Prostate gland (tissue), 2 donors: ENCODE measurements around the gene CRMP1. TPM values are rescaled to one million over a fixed set of nuclear protein-coding genes. Genes with fewer than 3 reads are reported as not detected.

Experiments used
- DNase-seq: peaks from one replicate; pipeline ENCODE4 v3.0.0-alpha.2; 2019; ENCODE audit warnings: low spot score
- H3K27ac ChIP-seq, 2 donors: fragments of 200-600 bp; sonication (generic); 2 replicates each; pipeline ENCODE4 v1.5.1; 2017 to 2019
- H3K27me3 ChIP-seq: fragments of 200-600 bp; sonication (generic); replicated peaks from 2 replicates; pipeline ENCODE4 v1.5.1; 2019; ENCODE audit not compliant: insufficient read depth
- H3K36me3 ChIP-seq, 2 donors: fragments of 200-600 bp; sonication (generic); 1 replicate in 1 of 2; 2 replicates in 1 of 2; pipeline versions ENCODE4 v1.5.1 to v1.8.1; 2017 to 2019
- H3K4me1 ChIP-seq: fragments of 200-600 bp; sonication (generic); replicated peaks from 2 replicates; pipeline ENCODE4 v1.5.1; 2019
- H3K4me3 ChIP-seq, 2 donors: fragments of 200-600 bp; sonication (generic); 2 replicates each; pipeline ENCODE4 v1.5.1; 2017 to 2019
- H3K9me3 ChIP-seq: fragments of 200-600 bp; sonication (generic); 2 replicates; pipeline ENCODE4 v1.5.1; 2017
- POLR2A ChIP-seq: fragments of 450-650 bp; IDR thresholded peaks from one replicate; pipeline ENCODE4 v1.6.1; 2016; ENCODE audit warnings: antibody characterized with exemption, mild to moderate bottlenecking
- POLR2AphosphoS5 ChIP-seq: sonication (generic); formaldehyde crosslinking; IDR thresholded peaks from one replicate; pipeline ENCODE4 v1.6.1; 2017; ENCODE audit warnings: antibody characterized with exemption
- WGBS: methylation state at CpG from one replicate; pipeline ENCODE4 v1.1.5; 2018; 5-methylcytosine and 5-hydroxymethylcytosine counted together
- intact Hi-C: fragments of 100-400 bp; cut with DNase I; formaldehyde crosslinking; loops from one replicate; pipeline ENCODE4 v1.14.2; 2022
- microRNA counts, 2 donors: library from miRNA; unstranded; fragments of <30 nt; microRNA quantifications; one replicate each; lab custom pipeline; 2016 to 2017
- microRNA-seq: library from miRNA; unstranded; fragments of <30 nt; microRNA quantifications from one replicate; pipeline ENCODE4, GENCODE V29; 2016
- small RNA-seq, 2 donors: library from RNA; depleted of rRNA; stranded (forward); fragments of <200 nt; gene quantifications; one replicate each; pipeline ENCODE3, GENCODE V24; 2016
- total RNA-seq, 2 donors: library from RNA; depleted of rRNA; stranded (reverse); fragments of >200 nt; gene quantifications; one replicate each; pipeline ENCODE4 v1.1.0, GENCODE V29; 2016
- TF ChIP-seq, protein P1 (sequence below), 4 experiments: fragments of 200-600 bp in 2 of 4; fragments of 450-650 bp in 2 of 4; sonication (generic) in 2 of 4; IDR thresholded peaks; 1 replicate in 3 of 4; 2 replicates in 1 of 4; pipeline ENCODE4 v1.5.1; 2016 to 2019; ENCODE audit warnings: antibody characterized with exemption in 4 of 4, mild to moderate bottlenecking in 2 of 4, moderate library complexity in 2 of 4

CRMP1 gene
- total RNA-seq, 2 donors from 2014 or later = 1.4 to 6.0 TPM

DNA sequence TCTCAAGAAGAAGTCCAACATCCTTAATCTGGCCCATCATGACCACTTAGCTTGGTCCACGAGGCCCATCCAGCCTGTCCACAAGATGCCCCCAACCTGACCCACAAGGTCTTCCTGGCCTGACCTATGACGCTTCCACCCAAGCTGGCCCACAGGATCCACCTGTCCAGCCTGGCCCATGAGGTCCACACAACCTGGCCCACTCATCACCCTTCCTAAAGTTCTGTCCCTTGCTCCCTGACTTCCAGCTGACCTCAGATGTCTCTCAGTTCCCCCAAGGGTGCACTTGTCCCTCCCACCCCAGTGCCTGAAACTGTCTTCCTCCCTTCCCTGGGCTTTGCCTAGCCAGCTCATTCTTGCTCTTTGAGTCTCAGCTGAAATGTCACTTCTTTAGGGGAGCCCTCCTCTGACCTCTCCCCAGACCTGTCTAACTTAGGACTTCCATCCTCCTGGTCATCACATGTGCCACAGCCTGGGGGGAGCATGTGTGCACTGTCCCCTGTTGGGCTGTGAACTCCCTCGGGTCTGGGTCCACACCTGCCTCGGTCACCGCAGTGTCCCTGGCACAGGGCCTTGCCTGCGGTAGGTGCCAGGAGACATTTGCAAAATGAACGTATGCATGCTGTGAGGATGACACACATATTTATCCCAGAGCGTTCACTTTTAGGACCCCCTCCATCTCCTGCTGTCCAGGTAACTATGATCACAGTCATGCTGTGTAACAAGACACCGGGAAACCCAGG is 120.2 kb downstream of the CRMP1 start:
- intact Hi-C loops = no loop called here
- Histone ChIP-seq H3K4me1 (no peaks in the 10 kb centered on the region), H3K27me3 (no peaks in the 10 kb centered on the region), H3K27ac (no peak overlapping the region), H3K9me3 (no peaks in the 10 kb centered on the region), H3K4me3 (no peak overlapping the region), H3K36me3 (no peaks in the 10 kb centered on the region)
- WGBS = 49% methylated on average over 9 of the region's 9 CpGs
- DNase-seq = no peak
- TF ChIP-seq, protein P1, sequence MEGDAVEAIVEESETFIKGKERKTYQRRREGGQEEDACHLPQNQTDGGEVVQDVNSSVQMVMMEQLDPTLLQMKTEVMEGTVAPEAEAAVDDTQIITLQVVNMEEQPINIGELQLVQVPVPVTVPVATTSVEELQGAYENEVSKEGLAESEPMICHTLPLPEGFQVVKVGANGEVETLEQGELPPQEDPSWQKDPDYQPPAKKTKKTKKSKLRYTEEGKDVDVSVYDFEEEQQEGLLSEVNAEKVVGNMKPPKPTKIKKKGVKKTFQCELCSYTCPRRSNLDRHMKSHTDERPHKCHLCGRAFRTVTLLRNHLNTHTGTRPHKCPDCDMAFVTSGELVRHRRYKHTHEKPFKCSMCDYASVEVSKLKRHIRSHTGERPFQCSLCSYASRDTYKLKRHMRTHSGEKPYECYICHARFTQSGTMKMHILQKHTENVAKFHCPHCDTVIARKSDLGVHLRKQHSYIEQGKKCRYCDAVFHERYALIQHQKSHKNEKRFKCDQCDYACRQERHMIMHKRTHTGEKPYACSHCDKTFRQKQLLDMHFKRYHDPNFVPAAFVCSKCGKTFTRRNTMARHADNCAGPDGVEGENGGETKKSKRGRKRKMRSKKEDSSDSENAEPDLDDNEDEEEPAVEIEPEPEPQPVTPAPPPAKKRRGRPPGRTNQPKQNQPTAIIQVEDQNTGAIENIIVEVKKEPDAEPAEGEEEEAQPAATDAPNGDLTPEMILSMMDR (IDR thresholded peaks at IDR 0.05) = no peak
- TF ChIP-seq POLR2AphosphoS5 (no peak), POLR2A (no peak)

MicroRNAs encoded within 50 kb of the gene (microRNA counts, 767-probe panel; counts per million panel counts)
- microRNA hsa-miR-378d (lab: Ali Mortazavi, UCI) = 0 to 431 counts per million in 2 donors

Small RNA genes lying within 50 kb of the gene (microRNA-seq; reads per million reads assigned to microRNA genes)
- gene MIR378D1 = 0.59 reads per million

Small RNA genes lying within 50 kb of the gene (small RNA-seq; reads per million reads assigned to genes)
- 0 reads per million in 2 donors for gene MIR378D1

Other genes with a start within 250 kb of the CRMP1 start
- gene EVC2, start 184.5 kb downstream of the CRMP1 start, total RNA-seq = 10 to 100 TPM in 1 of 2 donors, 1 to 10 TPM in 1; 7.6 to 11.0 TPM
- 10 to 100 TPM; 49.0 to 55.7 TPM for gene EVC, start 181.9 kb downstream of the CRMP1 start, total RNA-seq
- gene C4orf50, start 125.3 kb upstream of the CRMP1 start, total RNA-seq = 1 to 10 TPM in 1 of 2 donors, under 1 TPM in 1; 0.87 to 2.8 TPM